Measurements from ENCODE around the gene TSHR.
"Not testable (repeated sequence)": the region's sequence is repeated elsewhere in the genome, so short reads cannot be mapped to it uniquely, and the experiment has no call there.

Gene TSHR

DNA sequence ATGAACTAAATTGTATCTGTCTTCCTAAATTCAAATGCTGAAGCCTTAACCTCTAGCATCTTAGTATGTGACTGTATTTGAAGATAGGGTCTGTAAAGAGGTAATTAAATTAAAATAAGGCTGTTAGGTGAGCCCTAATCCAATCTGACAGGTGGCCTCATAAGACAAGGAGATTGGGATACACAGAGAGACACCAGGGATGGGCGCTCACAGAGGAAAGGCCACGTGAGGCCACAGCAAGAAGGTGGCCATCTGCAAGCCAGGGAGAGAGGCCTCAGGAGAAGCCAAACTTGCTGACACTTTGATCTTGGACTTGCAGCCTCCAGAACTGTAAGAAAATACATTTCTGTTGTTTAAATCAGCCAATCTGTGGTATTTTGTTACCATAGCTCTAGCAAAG, 154.8 kb downstream of the TSHR start:
- Histone ChIP-seq H3K27ac (replicated peaks) (no peak overlapping the region), H3K27me3 (ENCODE audit: insufficient read depth, poor library complexity, severe bottlenecking) (no peaks in the 10 kb centered on the region), H3K4me3 (replicated peaks; ENCODE audit: insufficient read depth, low read length) (no peak overlapping the region)
- TF ChIP-seq SPI1 (IDR thresholded peaks at IDR 0.05; ENCODE audit: borderline replicate concordance, low read depth) (no peak), GABPA (IDR thresholded peaks at IDR 0.05; ENCODE audit: low read depth) (no peak), POLR2AphosphoS5 (IDR thresholded peaks at IDR 0.05; ENCODE audit: low read depth) (no peak)
- TF ChIP-seq, protein P1, sequence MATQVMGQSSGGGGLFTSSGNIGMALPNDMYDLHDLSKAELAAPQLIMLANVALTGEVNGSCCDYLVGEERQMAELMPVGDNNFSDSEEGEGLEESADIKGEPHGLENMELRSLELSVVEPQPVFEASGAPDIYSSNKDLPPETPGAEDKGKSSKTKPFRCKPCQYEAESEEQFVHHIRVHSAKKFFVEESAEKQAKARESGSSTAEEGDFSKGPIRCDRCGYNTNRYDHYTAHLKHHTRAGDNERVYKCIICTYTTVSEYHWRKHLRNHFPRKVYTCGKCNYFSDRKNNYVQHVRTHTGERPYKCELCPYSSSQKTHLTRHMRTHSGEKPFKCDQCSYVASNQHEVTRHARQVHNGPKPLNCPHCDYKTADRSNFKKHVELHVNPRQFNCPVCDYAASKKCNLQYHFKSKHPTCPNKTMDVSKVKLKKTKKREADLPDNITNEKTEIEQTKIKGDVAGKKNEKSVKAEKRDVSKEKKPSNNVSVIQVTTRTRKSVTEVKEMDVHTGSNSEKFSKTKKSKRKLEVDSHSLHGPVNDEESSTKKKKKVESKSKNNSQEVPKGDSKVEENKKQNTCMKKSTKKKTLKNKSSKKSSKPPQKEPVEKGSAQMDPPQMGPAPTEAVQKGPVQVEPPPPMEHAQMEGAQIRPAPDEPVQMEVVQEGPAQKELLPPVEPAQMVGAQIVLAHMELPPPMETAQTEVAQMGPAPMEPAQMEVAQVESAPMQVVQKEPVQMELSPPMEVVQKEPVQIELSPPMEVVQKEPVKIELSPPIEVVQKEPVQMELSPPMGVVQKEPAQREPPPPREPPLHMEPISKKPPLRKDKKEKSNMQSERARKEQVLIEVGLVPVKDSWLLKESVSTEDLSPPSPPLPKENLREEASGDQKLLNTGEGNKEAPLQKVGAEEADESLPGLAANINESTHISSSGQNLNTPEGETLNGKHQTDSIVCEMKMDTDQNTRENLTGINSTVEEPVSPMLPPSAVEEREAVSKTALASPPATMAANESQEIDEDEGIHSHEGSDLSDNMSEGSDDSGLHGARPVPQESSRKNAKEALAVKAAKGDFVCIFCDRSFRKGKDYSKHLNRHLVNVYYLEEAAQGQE (IDR thresholded peaks at IDR 0.05; ENCODE audit: insufficient replicate concordance, low read depth) = no peak
- TF ChIP-seq, protein P2, sequence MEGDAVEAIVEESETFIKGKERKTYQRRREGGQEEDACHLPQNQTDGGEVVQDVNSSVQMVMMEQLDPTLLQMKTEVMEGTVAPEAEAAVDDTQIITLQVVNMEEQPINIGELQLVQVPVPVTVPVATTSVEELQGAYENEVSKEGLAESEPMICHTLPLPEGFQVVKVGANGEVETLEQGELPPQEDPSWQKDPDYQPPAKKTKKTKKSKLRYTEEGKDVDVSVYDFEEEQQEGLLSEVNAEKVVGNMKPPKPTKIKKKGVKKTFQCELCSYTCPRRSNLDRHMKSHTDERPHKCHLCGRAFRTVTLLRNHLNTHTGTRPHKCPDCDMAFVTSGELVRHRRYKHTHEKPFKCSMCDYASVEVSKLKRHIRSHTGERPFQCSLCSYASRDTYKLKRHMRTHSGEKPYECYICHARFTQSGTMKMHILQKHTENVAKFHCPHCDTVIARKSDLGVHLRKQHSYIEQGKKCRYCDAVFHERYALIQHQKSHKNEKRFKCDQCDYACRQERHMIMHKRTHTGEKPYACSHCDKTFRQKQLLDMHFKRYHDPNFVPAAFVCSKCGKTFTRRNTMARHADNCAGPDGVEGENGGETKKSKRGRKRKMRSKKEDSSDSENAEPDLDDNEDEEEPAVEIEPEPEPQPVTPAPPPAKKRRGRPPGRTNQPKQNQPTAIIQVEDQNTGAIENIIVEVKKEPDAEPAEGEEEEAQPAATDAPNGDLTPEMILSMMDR (IDR thresholded peaks at IDR 0.05; ENCODE audit: insufficient read depth, low read length) = no peak
- DNase-seq (ENCODE audit: low read depth in 1 of 2, low spot score in 1 of 2) = no peak

DNA sequence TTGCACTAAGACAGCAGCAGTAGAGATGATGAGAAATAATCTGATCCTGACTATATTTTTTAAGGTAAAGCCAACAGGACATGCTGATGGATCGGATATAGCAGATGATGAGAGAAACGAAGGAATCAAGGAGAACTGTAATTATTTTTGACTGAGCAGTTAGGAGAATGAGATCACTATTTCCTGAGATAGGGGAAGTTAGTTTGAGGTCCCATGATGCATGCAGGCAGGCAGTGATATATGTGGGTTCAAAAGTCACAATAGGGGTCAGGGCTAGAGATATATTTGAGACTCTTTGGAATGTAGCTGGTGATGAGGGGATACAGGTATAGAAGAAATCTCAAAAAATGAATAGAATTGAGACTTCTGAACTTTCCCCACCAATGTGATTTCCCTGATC, 157.8 kb downstream of the TSHR start:
- DNase-seq (ENCODE audit: low read depth in 1 of 2, low spot score in 1 of 2) = no peak
- H3K27ac ChIP-seq (replicated peaks) = no peak overlapping the region
- H3K4me3 ChIP-seq (replicated peaks; ENCODE audit: insufficient read depth, low read length) = no peak overlapping the region
- no peaks in the 10 kb centered on the region for H3K27me3 ChIP-seq (ENCODE audit: insufficient read depth, poor library complexity, severe bottlenecking)
- TF ChIP-seq, protein P1 (IDR thresholded peaks at IDR 0.05; ENCODE audit: insufficient replicate concordance, low read depth) = no peak
- no peak for TF ChIP-seq GABPA (IDR thresholded peaks at IDR 0.05; ENCODE audit: low read depth)
- no peak for TF ChIP-seq SPI1 (IDR thresholded peaks at IDR 0.05; ENCODE audit: borderline replicate concordance, low read depth)
- TF ChIP-seq POLR2AphosphoS5 (IDR thresholded peaks at IDR 0.05; ENCODE audit: low read depth) = no peak
- TF ChIP-seq, protein P2 (IDR thresholded peaks at IDR 0.05; ENCODE audit: insufficient read depth, low read length) = no peak

DNA sequence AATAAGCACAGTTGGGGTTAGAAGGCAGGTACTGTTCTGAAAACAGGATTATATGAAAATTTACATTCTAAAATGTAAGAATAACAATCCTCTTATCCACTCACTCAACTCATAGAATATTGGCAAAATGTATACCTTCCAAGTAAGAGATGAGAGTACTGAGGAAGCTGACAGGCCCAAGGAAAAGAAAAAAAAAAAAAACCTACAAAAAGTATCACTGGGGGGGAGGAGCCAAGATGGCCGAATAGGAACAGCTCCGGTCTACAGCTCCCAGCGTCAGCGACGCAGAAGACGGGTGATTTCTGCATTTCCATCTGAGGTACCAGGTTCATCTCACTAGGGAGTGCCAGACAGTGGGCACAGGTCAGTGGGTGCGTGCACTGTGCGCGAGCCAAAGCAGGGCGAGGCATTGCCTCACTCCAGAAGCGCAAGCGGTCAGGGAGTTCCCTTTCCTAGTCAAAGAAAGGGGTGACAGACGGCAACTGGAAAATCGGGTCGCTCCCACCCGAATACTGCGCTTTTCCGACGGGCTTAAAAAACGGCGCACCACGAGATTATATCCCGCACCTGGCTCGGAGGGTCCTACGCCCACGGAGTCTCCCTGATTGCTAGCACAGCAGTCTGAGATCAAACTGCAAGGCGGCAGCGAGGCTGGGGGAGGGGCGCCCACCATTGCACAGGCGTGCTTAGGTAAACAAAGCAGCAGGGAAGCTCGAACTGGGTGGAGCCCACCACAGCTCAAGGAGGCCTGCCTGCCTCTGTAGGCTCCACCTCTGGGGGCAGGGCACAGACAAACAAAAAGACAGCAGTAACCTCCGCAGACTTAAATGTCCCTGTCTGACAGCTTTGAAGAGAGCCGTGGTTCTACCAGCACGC, 158.8 kb downstream of the TSHR start:
- H3K27me3 ChIP-seq (ENCODE audit: insufficient read depth, poor library complexity, severe bottlenecking); H3K4me3 ChIP-seq (replicated peaks; ENCODE audit: insufficient read depth, low read length); H3K27ac ChIP-seq (replicated peaks); DNase-seq (ENCODE audit: low read depth in 1 of 2, low spot score in 1 of 2): not testable (repeated sequence)

DNA sequence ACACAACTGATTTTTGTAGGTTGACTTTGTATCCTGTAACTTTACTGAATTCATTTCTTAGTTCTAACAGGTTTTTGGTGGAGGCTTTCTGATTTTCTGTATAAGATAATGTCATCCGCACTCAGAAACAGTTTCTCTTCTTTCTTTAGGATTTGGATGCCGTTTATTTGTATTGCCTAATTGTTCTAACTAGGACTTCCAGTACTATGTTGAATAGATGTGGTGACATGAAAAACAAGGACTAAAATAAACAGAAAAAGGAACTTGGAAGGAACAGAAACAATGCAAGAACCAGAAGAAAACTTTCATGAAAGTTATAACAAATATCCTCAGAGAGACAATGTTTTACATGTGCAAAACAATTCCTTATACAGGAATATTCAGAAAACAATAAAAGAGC, 165.1 kb downstream of the TSHR start:
- H3K27ac ChIP-seq (replicated peaks) = no peak overlapping the region
- H3K4me3 ChIP-seq (replicated peaks; ENCODE audit: insufficient read depth, low read length) = no peak overlapping the region
- DNase-seq (ENCODE audit: low read depth in 1 of 2, low spot score in 1 of 2) = peak in 1 of 2 experiments; percentile 28
- no peaks in the 10 kb centered on the region for H3K27me3 ChIP-seq (ENCODE audit: insufficient read depth, poor library complexity, severe bottlenecking)
- no peak for TF ChIP-seq SPI1 (IDR thresholded peaks at IDR 0.05; ENCODE audit: borderline replicate concordance, low read depth)
- TF ChIP-seq, protein P2 (IDR thresholded peaks at IDR 0.05; ENCODE audit: insufficient read depth, low read length) = no peak
- no peak for TF ChIP-seq POLR2AphosphoS5 (IDR thresholded peaks at IDR 0.05; ENCODE audit: low read depth)
- no peak for TF ChIP-seq GABPA (IDR thresholded peaks at IDR 0.05; ENCODE audit: low read depth)
- TF ChIP-seq, protein P1 (IDR thresholded peaks at IDR 0.05; ENCODE audit: insufficient replicate concordance, low read depth) = no peak

Measured in HL-60 (cell line).